Activated CD4-positive, CD25-positive, alpha-beta regulatory T cell (primary cell): ENCODE data around the gene PRR33.
"Not testable (repeated sequence)": the region's sequence is repeated elsewhere in the genome, so short reads cannot be mapped to it uniquely, and the experiment has no call there.

ENCODE experiments used
- DNase-seq, 4 experiments: peaks; one replicate each; lab custom pipeline; 2025; lab: John Stamatoyannopoulos, UW

The PRR33 gene

DNA sequence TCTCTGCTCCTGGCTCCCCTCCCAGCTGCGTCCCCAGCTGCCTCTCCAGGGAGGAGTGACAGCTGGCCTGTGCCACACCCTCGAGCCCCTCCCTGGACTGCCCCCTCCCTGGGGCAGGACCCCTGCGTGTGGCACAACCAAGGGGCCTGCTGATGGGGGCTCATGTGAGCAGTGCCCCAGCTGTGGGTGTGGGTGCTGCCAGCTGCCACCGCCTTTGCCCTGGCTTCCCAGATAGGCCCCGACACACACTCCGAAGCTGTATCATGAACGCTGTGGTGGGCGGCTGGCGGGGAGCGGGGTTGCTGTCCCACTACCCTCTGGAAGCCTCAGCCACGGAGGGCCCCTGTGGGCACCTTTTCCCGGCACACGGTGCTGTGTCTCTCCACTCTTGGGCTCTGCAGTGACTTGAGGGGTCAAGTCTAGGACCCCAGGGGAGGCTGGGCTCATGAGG is 15.8 kb downstream of the PRR33 start:
- DNase-seq, result not testable (repeated sequence)

DNA sequence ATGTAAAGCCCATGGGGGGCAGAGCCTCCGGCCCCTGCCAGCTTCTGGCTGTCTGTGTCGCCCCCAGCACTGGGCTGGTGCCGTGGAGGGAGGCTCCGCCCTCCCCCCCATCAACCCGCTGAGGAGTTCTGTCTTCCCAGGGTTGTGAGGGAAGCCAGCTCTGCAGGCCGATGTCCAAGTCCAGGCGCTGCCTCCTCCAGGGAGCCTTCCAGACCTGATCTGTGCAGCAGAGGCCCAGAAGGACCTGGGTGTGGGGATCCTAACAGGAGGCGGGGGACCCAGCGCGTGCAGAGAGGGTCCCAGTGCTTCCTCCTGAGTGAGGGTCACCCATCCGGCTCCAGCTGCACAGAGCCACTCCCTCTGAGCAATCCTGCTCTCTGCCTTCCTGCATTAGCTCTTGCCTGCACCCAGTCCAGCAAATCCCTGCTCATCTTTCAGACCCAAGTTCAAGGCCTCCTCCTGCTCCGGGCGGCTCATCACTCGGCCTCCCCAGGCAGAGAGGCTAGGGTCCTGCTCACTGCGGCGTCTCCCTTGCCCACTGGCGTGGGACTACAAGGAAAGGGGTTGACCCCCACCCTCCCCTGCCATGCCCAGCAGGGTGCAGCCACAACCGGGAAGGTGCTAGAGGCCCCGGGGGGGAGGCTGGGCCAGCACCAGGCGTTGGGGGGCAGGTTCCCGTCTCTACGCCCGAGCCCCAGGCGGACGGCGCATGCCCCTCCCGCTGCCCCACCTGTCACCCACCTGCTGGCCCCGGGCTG is 16.4 kb downstream of the PRR33 start:
- no peak for DNase-seq

DNA sequence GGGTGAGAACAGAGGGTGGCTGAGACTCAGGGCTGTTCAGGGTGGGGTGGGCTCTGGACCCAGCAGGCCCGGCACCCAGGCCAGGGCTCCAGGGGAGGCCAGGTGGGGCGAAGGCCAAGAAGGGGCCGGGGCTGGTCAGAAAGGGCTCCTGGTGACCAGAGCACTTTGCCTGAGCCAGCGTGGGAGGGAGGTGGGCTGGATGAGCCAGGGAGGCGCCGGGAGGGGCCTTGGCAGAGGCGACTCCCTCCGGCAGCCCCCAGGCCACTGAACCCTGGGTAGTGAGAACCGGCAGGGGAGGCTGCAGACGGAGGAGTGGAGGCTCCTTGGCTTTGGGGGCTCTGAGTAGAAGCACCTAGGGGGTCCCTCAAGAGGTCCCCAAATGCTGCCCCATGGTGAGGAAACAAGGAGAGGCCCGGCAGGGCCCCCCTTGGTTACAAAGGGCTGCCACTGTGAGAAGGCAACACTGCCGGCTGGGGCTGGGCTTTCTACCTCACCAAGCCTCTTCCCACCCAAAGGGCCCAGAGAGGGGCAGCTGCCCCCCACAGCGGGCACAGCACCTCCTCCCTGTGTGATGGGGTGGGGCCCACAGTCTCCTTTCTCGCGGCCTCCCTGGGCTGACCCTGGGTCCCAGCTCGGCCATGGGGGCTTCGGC is 17.1 kb downstream of the PRR33 start:
- DNase-seq, result not testable (repeated sequence)

DNA sequence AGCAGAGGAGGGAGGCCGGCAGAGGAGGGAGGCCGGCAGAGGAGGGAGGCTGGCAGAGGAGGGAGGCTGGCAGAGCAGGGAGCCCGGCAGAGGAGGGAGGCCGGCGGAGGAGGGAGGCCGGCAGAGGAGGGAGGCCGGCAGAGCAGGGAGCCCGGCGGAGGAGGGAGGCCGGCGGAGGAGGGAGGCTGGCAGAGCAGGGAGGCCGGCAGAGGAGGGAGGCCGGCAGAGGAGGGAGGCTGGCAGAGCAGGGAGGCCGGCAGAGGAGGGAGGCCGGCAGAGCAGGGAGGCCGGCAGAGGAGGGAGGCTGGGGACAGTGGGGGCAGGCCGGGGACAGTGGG is 17.9 kb downstream of the PRR33 start:
- not testable (repeated sequence) for DNase-seq

DNA sequence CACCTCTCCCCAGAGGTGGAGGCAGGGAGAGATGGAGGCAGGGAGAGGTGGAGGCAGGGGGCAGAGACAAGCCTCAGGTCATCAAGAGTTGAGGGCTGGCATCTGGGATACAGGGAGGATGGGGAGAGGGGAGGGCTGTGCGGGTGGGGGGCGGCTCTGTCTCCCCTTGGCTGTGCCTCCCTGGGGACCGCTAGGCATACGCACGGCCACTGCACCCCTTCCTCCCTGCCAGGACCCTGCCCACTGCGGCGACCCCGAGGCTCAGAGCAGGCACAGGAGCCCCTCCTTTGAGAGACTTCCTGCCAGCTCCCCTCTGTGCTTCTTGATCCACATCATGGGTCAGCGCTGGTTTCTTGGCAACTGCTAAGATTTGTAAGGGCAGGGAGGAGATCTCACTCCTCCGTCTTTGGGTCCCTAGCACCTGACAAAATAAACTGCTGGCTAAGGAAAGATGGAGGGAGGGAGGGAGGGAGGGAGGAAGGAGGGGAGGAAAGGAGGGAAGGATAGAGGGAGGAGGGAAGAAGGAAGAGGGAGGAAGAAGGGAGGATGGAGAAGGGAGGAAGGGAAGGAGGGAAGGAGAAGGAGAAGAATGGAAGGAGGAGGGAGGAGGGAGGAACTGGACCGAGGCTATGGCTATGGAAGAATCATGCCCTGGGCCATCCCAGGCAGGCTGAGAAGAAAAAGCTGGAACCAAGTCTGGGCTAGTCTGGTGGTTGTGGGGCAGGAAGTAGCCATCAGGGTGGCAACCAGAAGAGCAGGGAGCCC is 18.5 kb downstream of the PRR33 start:
- no peak for DNase-seq

- no peak for DNase-seq
Observed at GRCh38 chr11:1872267-1872985, 19.3 kb downstream of the PRR33 start.

- no peak for DNase-seq
Observed at GRCh38 chr11:1871531-1871930, 20.2 kb downstream of the PRR33 start.

DNA sequence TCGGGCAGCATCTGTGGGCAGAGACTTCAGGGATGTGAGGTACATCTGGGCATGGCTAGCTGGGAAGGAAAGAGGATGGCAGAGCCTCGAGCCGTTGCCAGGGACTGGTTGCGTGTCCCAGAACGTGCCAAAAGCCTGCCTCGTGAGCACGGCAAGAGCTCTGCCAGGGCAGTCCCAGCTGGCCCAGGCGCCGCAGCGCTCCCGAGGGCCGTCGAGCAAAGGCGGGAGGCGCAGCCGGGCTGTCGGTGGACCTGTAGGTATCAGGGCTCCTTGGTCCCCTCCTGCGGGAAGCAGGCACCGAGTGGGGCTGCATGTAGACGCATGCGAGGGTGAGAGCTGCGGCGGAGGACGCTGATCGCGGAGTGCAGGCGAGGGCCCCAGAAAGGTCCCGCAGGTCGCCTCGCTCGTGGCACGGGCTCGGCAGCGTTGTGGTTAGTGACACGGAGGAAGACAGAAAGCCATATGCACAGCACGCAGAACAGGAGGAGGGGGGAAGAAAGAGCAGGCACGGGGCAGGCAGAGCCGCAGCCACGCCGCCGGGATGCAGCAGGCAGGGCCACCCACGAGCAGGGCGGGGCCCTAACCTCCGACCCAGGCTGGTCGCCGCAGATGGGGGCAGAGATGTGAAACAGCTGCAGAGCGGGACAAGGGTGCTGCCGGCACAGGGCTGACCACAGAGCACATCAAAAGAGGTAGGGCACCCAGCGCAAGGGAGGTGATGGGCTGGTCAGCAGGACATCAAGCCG is 20.8 kb downstream of the PRR33 start:
- DNase-seq, result no peak

DNA sequence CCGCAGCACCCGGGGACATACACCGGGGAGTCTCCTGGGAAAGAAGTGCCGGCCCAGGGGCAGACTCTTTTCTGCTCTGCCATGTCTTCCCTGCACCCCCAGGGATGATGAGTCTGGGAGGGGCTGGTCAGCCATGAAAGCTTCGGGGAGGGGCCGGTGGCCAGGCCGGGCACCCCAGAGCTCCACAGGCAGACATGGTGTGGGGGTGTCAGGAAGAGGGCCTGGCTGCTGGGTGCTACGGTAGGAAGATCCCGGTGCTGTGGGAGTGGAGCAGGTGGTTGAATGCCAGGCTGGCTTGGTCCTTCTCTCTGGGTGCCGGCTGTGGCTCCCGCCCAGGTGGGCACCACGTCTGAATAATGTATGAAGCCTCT is 21.4 kb downstream of the PRR33 start:
- no peak for DNase-seq

GRCh38 chr11:1869427-1870325 is 22.0 kb downstream of the PRR33 start:
- DNase-seq, result no peak

DNA sequence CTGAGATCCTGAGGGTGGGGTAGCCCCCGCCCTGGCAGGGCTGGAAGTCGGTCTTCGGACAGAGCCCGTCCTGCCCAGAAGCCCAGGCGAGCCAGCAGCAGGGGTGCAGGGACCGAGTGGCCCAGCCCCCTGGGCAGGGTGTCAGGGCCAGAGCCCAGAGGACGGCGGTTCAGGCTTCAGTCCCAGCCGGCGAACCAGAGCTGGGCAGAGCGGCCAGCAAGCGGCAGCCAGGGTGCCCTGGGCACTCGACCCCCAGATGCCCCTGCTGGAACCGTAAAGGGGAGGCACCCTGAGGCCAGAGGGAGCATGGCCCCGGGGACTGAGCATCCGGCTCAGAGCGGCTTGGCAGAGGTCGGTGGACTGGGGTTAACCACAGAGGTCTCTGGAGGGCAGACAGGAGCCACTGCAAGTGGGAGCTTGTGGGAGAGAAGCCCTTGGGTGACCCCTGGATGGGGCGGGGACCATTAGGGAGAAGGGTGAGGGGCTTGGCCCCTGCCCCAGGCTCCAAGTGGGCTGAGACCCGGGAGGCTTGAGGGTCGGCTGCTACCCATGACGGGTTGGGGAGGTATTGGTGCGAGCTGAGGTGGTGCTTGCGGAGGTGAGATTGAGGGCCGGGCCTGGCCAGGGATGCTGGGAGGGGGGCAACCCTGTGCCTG is 22.9 kb downstream of the PRR33 start:
- DNase-seq, result no peak

DNA sequence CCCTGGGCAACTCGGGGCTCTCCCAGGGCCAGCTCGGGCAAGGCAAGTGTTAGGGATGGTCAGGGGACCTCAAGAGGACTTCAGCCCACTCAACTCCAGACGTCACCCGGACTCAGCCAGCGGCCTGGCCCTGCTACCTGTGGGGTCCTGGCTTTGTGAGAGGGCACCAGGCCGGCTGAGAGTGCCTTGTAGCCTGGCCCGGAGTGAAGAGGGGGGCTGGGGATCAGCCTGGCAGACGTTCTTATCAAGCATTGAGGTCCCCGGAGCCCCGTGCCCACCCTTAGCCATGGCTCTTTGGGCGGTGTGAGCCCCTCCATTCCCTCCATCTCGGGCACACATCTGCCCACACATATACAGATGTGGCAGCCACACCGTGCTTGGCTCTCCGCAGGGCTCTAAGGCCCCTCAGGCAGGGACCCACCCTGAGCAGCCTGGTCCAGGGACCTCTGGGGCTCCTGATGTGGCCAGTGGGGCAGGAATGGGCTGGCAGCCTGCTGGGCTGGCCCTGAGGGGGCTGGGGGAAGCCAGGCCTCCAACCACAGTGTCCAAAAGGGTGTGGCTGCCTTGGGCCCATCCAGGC is 23.5 kb downstream of the PRR33 start:
- DNase-seq, result no peak

DNA sequence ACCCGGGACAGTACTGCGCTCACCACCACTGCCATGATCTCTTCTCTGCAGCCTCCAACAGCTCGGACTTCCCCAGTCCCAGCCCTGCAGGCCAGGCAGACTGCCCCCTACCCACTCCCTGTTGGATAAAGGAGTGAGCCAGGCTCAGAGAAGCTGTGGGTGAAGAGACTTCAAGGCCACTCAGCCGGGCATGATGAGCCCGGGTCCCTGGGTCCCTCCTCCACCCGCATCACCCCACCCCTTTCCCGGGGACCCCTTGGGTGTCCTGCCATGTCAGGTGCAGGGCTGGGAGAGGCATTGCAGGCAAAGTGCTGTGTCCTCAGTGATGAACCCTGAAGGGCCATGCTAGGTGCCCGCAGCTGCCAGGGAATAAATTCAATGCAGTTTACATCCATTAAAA is 24.3 kb downstream of the PRR33 start:
- DNase-seq, result no peak

DNA sequence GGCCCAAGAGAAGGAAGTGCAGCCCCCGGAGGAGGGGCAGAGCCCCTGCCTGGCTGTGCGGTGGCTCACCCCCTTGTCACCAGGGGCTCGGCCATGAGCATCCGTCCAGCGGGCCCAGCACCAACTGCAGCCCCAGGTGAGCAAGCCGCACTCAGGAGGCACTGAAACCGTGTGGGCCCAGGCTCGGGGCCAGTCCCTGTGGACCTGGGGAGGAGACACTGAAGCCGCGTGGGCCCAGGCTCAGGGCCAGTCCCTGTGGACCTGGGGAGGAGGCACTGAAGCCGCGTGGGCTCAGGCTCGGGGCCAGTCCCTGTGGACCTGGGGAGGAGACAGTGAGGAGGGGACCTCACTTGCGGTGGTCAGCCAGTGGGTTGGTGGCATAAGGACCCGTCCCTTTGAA is 24.9 kb downstream of the PRR33 start:
- no peak for DNase-seq

DNA sequence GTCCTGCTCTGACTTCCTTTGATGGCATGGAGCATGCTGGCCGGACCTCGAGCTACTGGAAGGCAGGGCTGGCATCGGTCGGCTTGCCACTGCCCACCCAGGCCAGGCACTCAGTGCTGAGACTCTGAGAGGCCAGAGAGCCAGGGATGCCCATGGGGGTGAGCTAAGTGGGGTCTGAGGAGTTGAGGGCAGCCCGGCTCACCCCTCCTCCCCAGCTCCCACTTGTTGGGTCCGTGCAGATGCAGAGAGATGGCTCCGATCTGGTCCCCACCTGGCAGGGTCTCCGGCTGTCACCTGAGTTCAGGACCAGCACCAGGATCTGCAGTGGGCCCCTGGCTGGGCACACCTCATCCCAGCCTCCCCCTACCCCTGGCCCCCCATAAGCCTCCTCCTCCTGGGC is 25.5 kb downstream of the PRR33 start:
- DNase-seq, result no peak

- DNase-seq, result no peak
Observed at GRCh38 chr11:1864831-1865665, 26.6 kb downstream of the PRR33 start.

GRCh38 chr11:1864231-1864630 is 27.5 kb downstream of the PRR33 start:
- no peak for DNase-seq

DNA sequence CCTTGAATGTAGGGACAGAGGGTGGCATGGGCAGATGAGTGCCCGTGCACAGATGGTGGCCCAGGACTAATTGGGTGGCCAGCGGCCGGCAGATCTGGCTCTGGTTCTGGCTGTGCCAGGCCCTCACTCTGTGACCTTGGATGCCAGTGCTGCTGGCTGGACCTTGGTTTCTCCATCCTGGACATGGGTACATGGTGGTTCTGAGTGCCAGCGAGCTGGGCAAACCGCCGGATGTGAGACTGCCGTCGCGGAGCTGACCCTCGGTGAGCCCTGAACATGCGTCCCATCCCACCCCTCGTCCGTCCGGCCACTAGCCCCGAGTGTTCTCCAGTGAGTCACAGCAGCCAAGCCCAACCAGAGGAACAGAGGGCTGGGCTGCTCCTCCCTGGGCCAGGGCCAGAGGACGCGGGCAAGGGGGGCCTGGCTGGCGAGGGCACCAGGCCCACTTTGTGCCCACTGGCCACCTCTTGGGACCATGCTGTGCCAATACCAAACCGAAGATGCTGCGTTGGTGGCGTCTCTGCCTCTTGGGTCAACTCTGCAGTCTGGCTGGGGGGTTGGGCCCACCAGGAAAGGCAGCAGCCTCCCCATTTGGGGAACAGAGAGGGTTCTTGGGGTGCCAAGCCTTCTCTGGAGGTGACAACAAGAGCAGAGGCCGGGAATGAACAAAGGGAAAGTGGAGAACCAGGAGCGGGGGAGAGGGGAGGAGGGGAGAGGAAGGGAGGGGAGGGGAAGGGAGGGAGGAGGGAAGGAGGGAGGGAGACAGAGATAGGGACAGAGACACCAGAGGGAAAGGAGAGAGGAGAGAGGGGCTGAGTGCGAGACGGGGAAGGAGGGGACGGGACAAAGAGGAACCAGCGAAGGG is 28.1 kb downstream of the PRR33 start:
- no peak for DNase-seq
